Choroid plexus epithelial cell (primary cell): ENCODE data around the gene MGA.
A peak's percentile ranks its signal among the peaks of the same experiment; 100 is the strongest.

Experiments
- DNase-seq: peaks from one replicate; pipeline ENCODE4 v3.0.0-alpha.2; 2010; ENCODE audit warnings: low read depth
- H3K4me3 ChIP-seq: 2 replicates; pipeline ENCODE4 v1.5.1; 2011; ENCODE audit warnings: low read depth, mild to moderate bottlenecking, control low read depth, low read length, moderate library complexity
- CTCF ChIP-seq: conservative IDR thresholded peaks from 2 replicates; pipeline ENCODE4 v1.5.1; 2011; ENCODE audit warnings: low read depth, mild to moderate bottlenecking, control low read depth, inconsistent platforms, low read length, moderate library complexity

MGA gene

GRCh38 chr15:41795996-41796856 lies 136.0 kb downstream of the MGA start:
- H3K4me3 ChIP-seq: no peak overlapping the region
- TF ChIP-seq CTCF: no peak
- DNase-seq: peak; percentile 43

GRCh38 chr15:41797201-41797944 lies 137.2 kb downstream of the MGA start:
- no peak overlapping the region for H3K4me3 ChIP-seq
- no peak for TF ChIP-seq CTCF
- DNase-seq: no peak

- no peak for TF ChIP-seq CTCF
- no peak for DNase-seq
- no peak overlapping the region for H3K4me3 ChIP-seq
Observed at GRCh38 chr15:41798607-41799487, 138.6 kb downstream of the MGA start.

GRCh38 chr15:41799488-41799805 lies 139.2 kb downstream of the MGA start:
- TF ChIP-seq CTCF: no peak
- H3K4me3 ChIP-seq: no peak overlapping the region
- DNase-seq: no peak

- TF ChIP-seq CTCF: no peak
- no peak for DNase-seq
- no peak overlapping the region for H3K4me3 ChIP-seq
Observed at GRCh38 chr15:41801185-41801584, 141.0 kb downstream of the MGA start.

GRCh38 chr15:41801850-41802455 lies 141.7 kb downstream of the MGA start:
- DNase-seq: no peak
- no peak overlapping the region for H3K4me3 ChIP-seq
- TF ChIP-seq CTCF: no peak
